GM21717 (cell line): ENCODE data around the gene PSMG2.
"Not testable (repeated sequence)": the region's sequence is repeated elsewhere in the genome, so short reads cannot be mapped to it uniquely, and the experiment has no call there.

Experiments used
- ATAC-seq: cut with Tn5 transposase; IDR thresholded peaks from one replicate; pipeline ENCODE4 v1.9.1; 2021; ENCODE audit warnings: mild to moderate bottlenecking, moderate library complexity; ENCODE audit not compliant: unreplicated experiment

Gene PSMG2

GRCh38 chr18:12758566-12758965, 55.7 kb downstream of the PSMG2 start:
- ATAC-seq: not testable (repeated sequence)

DNA sequence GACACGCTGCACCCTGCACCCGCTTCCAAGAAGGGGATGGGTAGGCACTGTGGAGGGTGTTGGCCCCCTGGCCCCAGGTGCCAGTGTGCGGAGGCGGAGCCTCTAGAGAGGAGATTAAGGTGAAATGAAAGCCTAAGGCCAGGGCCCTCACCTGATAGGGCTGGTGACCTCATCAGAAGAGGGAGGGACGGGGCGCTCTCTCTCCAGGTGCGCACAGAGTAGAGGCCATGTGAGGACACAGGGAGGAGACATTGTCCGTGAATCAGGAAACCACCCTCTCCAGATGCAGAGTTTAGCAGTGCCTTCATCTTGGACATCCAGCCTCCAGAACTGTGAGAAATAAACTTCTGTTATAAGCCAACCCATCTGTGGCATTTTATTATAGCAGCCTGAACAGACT, 62.3 kb downstream of the PSMG2 start:
- ATAC-seq: no peak

DNA sequence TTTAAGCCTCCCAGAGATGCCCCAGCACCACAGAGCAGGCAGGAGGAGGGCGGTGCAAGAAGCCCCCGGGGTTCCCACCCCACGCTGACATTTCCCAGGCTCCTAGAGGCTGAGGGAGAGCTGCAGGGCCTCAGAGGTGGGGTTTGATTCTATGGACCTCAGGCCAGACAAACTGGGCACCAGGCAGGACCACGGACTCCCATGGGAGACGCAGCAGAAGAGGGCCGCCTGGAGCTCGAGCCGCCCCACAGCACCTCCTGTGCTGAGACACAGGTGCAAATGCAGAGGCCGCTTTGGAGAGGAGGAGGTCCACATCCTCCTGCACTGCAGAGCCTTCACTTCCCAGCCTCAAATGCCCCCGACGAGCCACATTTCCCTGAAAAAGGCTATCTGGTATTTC, 62.7 kb downstream of the PSMG2 start:
- no peak for ATAC-seq

DNA sequence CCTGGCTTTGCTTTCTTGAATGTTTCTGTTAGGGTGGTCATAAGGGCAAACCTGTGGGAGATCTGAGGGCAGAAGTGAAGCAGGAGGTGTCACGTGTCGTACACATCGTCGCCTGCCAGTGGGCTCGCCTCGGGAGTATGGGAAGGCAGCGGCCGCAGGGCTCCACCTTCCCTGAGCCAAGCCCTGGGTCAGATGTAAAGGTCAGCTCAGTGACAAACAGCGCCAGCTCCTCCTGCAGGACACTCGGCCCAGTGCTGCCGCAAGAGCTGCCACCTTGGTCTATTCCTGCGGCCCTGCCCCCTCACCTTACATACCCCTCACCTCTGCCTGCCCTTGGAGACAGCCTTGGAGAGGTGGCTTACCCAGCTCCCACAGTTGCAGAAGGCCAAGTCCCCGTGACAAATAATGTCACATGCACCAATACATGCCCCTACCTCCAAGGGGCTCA, 64.2 kb downstream of the PSMG2 start:
- ATAC-seq: no peak

- ATAC-seq: no peak
Observed at GRCh38 chr18:12767580-12768155, 64.8 kb downstream of the PSMG2 start.

GRCh38 chr18:12768625-12769024, 65.8 kb downstream of the PSMG2 start:
- no peak for ATAC-seq

DNA sequence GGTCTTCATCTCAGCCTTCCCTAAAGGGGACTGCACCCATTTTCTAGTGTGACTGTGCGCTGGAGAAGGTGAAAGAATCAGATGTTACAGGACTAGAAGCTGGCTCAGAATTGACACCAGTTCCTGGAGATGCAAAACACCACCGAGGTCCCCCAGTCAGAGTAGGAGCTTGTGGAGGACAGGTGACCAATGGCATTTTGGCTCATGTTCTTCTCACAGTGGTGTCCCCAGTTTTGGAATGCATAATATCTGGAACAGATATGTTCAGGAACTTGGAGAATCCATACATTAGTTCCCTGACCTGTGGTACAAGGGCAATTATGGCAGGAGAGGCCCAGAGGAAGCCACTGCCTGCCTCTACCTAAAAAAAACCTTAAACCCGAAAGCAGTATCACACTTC, 66.3 kb downstream of the PSMG2 start:
- ATAC-seq: no peak

DNA sequence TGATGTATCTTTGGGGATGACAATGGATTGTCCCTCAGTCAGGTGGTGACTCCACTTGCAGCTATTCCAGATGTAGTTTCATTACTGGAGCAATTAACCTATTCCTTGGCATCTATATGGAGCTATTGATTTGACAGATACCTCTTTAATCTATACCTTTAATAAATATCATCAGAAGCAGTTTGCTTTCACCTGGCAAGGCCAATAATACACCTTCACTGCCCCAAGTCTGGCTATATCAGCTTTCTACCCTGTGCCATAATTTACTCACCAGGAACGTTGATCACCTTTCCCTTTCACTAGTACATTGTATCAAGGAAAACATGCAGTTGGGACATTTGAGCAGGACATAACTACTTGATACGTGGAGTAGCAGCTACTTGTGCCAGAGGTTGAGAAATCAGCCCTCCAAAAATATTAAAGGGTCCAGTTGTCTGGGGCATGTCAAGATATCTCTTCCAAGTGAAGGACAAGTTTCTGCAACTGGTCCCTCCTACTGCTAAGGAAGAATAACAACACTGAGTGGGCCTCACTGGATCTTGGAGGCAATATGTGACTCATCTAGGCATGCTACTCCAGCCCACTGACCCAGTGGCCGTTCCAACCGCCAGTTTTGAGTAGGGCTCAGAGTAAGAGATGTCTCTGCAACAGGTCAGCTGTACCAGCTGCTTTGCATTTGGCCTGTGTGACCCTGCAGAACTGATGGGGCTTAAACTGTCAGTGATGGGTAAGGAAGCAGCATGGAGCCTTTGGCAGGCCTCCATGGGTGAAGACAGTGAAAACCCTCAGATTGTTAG, 67.0 kb downstream of the PSMG2 start:
- ATAC-seq: no peak

- ATAC-seq: no peak
Observed at GRCh38 chr18:12770469-12771219, 67.8 kb downstream of the PSMG2 start.

DNA sequence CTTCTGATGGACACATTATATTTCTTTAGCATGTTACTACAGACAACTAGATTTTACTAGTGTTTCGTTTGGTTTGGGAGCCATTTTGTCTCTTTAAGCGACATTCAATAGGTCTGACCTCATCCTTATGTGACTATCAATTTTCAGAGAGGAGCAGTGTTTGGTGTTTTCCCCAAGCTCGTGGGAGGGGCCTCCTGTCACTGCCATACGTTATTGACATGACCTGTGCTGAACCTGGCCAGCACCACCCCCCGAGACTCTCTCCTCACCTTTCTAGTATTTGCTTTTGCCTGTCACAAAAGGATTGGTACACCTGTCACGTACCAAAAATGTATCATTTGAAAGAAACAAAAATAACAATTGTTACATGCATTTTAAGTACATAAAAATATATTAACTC, 69.3 kb downstream of the PSMG2 start:
- ATAC-seq: no peak

- no peak for ATAC-seq
Observed at GRCh38 chr18:12773369-12773768, 70.5 kb downstream of the PSMG2 start.

DNA sequence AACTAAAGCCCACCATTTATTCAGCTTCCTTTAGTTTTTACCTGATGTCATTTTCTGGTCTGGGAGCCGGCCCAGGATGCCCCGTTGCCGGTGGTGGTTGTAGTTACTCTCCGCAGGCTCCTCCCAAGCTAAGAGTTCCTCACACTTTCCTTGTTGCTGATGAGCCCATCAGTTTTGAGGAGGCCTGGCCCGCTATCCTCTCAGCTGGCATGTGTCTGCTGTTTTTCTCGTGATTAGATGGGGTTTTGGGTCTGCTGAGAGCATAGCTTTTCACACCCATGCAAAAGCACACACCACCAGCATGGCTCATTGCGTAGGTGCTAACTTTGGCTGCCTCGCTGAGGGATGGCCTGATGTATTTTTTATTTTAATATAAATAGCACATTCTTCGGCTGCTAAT, 72.1 kb downstream of the PSMG2 start:
- no peak for ATAC-seq
